Measurements from ENCODE around the gene MRPL34.

Gene MRPL34

GRCh38 chr19:17309965-17310461, 4.3 kb downstream of the MRPL34 start:
- no peak for DNase-seq (ENCODE audit: low read depth in 2 of 2)

- DNase-seq (ENCODE audit: low read depth in 2 of 2), result no peak
Measured at GRCh38 chr19:17311455-17312188, 6.0 kb downstream of the MRPL34 start.

- no peak for DNase-seq (ENCODE audit: low read depth in 2 of 2)
Measured at GRCh38 chr19:17312189-17313113, 6.8 kb downstream of the MRPL34 start.

- DNase-seq (ENCODE audit: low read depth in 2 of 2), result no peak
Measured at GRCh38 chr19:17314007-17314593, 8.4 kb downstream of the MRPL34 start.

GRCh38 chr19:17318966-17319365, 13.3 kb downstream of the MRPL34 start:
- no peak for DNase-seq (ENCODE audit: low read depth in 2 of 2)

GRCh38 chr19:17319473-17320238, 14.0 kb downstream of the MRPL34 start:
- DNase-seq (ENCODE audit: low read depth in 2 of 2), result no peak

- DNase-seq (ENCODE audit: low read depth in 2 of 2), result no peak
Measured at GRCh38 chr19:17320435-17320834, 14.8 kb downstream of the MRPL34 start.

GRCh38 chr19:17321655-17322489, 16.2 kb downstream of the MRPL34 start:
- DNase-seq (ENCODE audit: low read depth in 2 of 2), result no peak

- DNase-seq (ENCODE audit: low read depth in 2 of 2), result no peak
Measured at GRCh38 chr19:17322854-17323253, 17.2 kb downstream of the MRPL34 start.

GRCh38 chr19:17323300-17323963, 17.8 kb downstream of the MRPL34 start:
- no peak for DNase-seq (ENCODE audit: low read depth in 2 of 2)

GRCh38 chr19:17323964-17324332, 18.3 kb downstream of the MRPL34 start:
- no peak for DNase-seq (ENCODE audit: low read depth in 2 of 2)

GRCh38 chr19:17324357-17325114, 18.9 kb downstream of the MRPL34 start:
- DNase-seq (ENCODE audit: low read depth in 2 of 2), result no peak

GRCh38 chr19:17325133-17325532, 19.5 kb downstream of the MRPL34 start:
- DNase-seq (ENCODE audit: low read depth in 2 of 2), result no peak

GRCh38 chr19:17325881-17326594, 20.4 kb downstream of the MRPL34 start:
- DNase-seq (ENCODE audit: low read depth in 2 of 2), result no peak

GRCh38 chr19:17326595-17326966, 20.9 kb downstream of the MRPL34 start:
- DNase-seq (ENCODE audit: low read depth in 2 of 2), result no peak

GRCh38 chr19:17327068-17327653, 21.5 kb downstream of the MRPL34 start:
- no peak for DNase-seq (ENCODE audit: low read depth in 2 of 2)

GRCh38 chr19:17327654-17328516, 22.2 kb downstream of the MRPL34 start:
- DNase-seq (ENCODE audit: low read depth in 2 of 2), result peak in 1 of 2 donors; percentile 42
